Gastrocnemius medialis (tissue), 4 donors: ENCODE data around the gene CASZ1. TPM values are rescaled to one million over a fixed set of nuclear protein-coding genes. Genes with fewer than 3 reads are reported as not detected.

Source experiments
- ATAC-seq, 2 donors: fragments of 150-250 bp; one replicate each; pipeline ENCODE4 v1.9.1; 2016
- DNase-seq, 2 donors: peaks; one replicate each; pipeline ENCODE4 v3.0.0-alpha.2; 2019
- H3K27ac ChIP-seq, 4 donors: fragments of 200-600 bp; sonication (generic); 1 replicate in 1 of 4; 2 replicates in 3 of 4; pipeline ENCODE4 v1.5.1; 2016 to 2018; ENCODE audit warnings: mild to moderate bottlenecking in 2 of 4, moderate library complexity in 1 of 4
- H3K27me3 ChIP-seq, 3 donors: fragments of 200-600 bp; sonication (generic) in 2 of 3; 1 replicate in 1 of 3; 2 replicates in 2 of 3; pipeline versions ENCODE4 v1.5.1 to v1.6.0; 2016 to 2019; ENCODE audit warnings: mild to moderate bottlenecking in 1 of 3, moderate library complexity in 1 of 3
- H3K36me3 ChIP-seq, 2 donors: fragments of 200-600 bp; sonication (generic) in 1 of 2; one replicate each; pipeline ENCODE4 v1.5.1; 2017 to 2018
- H3K4me1 ChIP-seq, 2 donors: fragments of 200-600 bp; sonication (generic) in 1 of 2; one replicate each; pipeline ENCODE4 v1.5.1; 2016 to 2017; ENCODE audit warnings: mild to moderate bottlenecking in 2 of 2
- H3K4me3 ChIP-seq, 4 donors: fragments of 200-600 bp; sonication (generic) in 3 of 4; 1 replicate in 1 of 4; 2 replicates in 3 of 4; pipeline ENCODE4 v1.5.1; 2016 to 2019; ENCODE audit warnings: mild to moderate bottlenecking in 2 of 4
- H3K9me3 ChIP-seq, 3 donors: fragments of 200-600 bp; sonication (generic) in 2 of 3; 1 replicate in 1 of 3; 2 replicates in 2 of 3; pipeline ENCODE4 v1.5.1; 2016 to 2019
- CTCF ChIP-seq, 5 experiments: fragments of 450-650 bp in 3 of 5; fragments of 200-600 bp in 2 of 5; sonication (generic) in 2 of 5; IDR thresholded peaks in 4 of 5; conservative IDR thresholded peaks in 1 of 5; 1 replicate in 4 of 5; 2 replicates in 1 of 5; pipeline ENCODE4 v1.5.1; 2016 to 2019; ENCODE audit warnings: antibody characterized with exemption in 5 of 5, mild to moderate bottlenecking in 3 of 5, moderate library complexity in 3 of 5
- POLR2A ChIP-seq, 2 donors: fragments of 450-650 bp; IDR thresholded peaks; one replicate each; pipeline ENCODE4 v1.6.1; 2017; ENCODE audit warnings: antibody characterized with exemption in 2 of 2, mild to moderate bottlenecking in 2 of 2, moderate library complexity in 2 of 2
- in situ Hi-C, 4 donors: fragments of 200-750 bp; cut with MboI; loops; one replicate each; pipeline versions ENCODE4 v1.15.0 to v1.8.0; 2017; ENCODE audit warnings: low sequenced_read_pairs in 4 of 4
- intact Hi-C: fragments of 100-400 bp; cut with DNase I; formaldehyde crosslinking; loops from one replicate; pipeline ENCODE4 v1.15.1; 2023; ENCODE audit warnings: low total_unique reads
- total RNA-seq, 4 donors: library from RNA; depleted of rRNA; stranded (reverse); fragments of >200 nt; gene quantifications; one replicate each; pipeline versions ENCODE4 v1.1.0 to v1.2.3, GENCODE V29; 2016

Gene CASZ1
- total RNA-seq, 4 donors from 2014 or later, result 19.1 to 121 (median 80.6) TPM

GRCh38 chr1:10744654-10745238 is 51.7 kb downstream of the CASZ1 start:
- ATAC-seq, result peak; percentile 20 to 28
- in situ Hi-C loops (no loop called here), intact Hi-C loops (no loop called here)
- Histone ChIP-seq H3K4me1 (peaks cover 45 to 49% of the 10 kb centered on the region in 2 donors), H3K27ac (peak overlapping the region; percentile 95 to 97 (median 96)), H3K9me3 (no peaks in the 10 kb centered on the region), H3K27me3 (no peaks in the 10 kb centered on the region), H3K4me3 (no peak overlapping the region), H3K36me3 (no peaks in the 10 kb centered on the region)
- TF ChIP-seq POLR2A (IDR thresholded peaks at IDR 0.05) (peak in 1 of 2 donors; percentile 15), CTCF (IDR thresholded peaks at IDR 0.05 in 4 of 5, conservative IDR thresholded peaks at IDR 0.05 in 1 of 5) (no peak)
- peak in 1 of 2 donors; percentile 58 for DNase-seq

GRCh38 chr1:10744029-10744428 is 52.4 kb downstream of the CASZ1 start:
- Histone ChIP-seq H3K27ac (peak overlapping the region; percentile 53 to 97 (median 68)), H3K4me3 (no peak overlapping the region), H3K36me3 (no peaks in the 10 kb centered on the region), H3K9me3 (no peaks in the 10 kb centered on the region), H3K4me1 (peaks cover 51 to 55% of the 10 kb centered on the region in 2 donors), H3K27me3 (no peaks in the 10 kb centered on the region)
- no peak for ATAC-seq
- in situ Hi-C loops, result no loop called here
- TF ChIP-seq CTCF (IDR thresholded peaks at IDR 0.05 in 4 of 5, conservative IDR thresholded peaks at IDR 0.05 in 1 of 5) (no peak), POLR2A (IDR thresholded peaks at IDR 0.05) (no peak)
- intact Hi-C loops, result no loop called here
- DNase-seq, result no peak

- TF ChIP-seq POLR2A (IDR thresholded peaks at IDR 0.05), result no peak
- TF ChIP-seq CTCF (IDR thresholded peaks at IDR 0.05 in 4 of 5, conservative IDR thresholded peaks at IDR 0.05 in 1 of 5), result no peak
- Histone ChIP-seq H3K4me1 (peaks cover 66 to 68% of the 10 kb centered on the region in 2 donors), H3K4me3 (no peak overlapping the region), H3K27ac (peak overlapping the region in 3 of 4 donors; percentile 57 to 74 (median 63)), H3K9me3 (no peaks in the 10 kb centered on the region), H3K36me3 (no peaks in the 10 kb centered on the region), H3K27me3 (no peaks in the 10 kb centered on the region)
- in situ Hi-C loops, result no loop called here
- ATAC-seq, result no peak
- intact Hi-C loops, result no loop called here
- DNase-seq, result no peak
Measured at GRCh38 chr1:10741696-10742095, 54.8 kb downstream of the CASZ1 start.

- no peak for DNase-seq
- H3K36me3 ChIP-seq, result no peaks in the 10 kb centered on the region
- in situ Hi-C loops, result no loop called here
- H3K27me3 ChIP-seq, result no peaks in the 10 kb centered on the region
- peaks cover 65 to 70% of the 10 kb centered on the region in 2 donors for H3K4me1 ChIP-seq
- no peaks in the 10 kb centered on the region for H3K9me3 ChIP-seq
- ATAC-seq, result no peak
- no peak for TF ChIP-seq POLR2A (IDR thresholded peaks at IDR 0.05)
- no peak for TF ChIP-seq CTCF (IDR thresholded peaks at IDR 0.05 in 4 of 5, conservative IDR thresholded peaks at IDR 0.05 in 1 of 5)
- H3K4me3 ChIP-seq, result no peak overlapping the region
- intact Hi-C loops, result no loop called here
- peak overlapping the region; percentile 42 to 86 (median 82) for H3K27ac ChIP-seq
Measured at GRCh38 chr1:10740123-10740522, 56.3 kb downstream of the CASZ1 start.

GRCh38 chr1:10739589-10739988 is 56.9 kb downstream of the CASZ1 start:
- ATAC-seq (no peak), DNase-seq (no peak)
- Histone ChIP-seq H3K36me3 (no peaks in the 10 kb centered on the region), H3K4me3 (no peak overlapping the region), H3K27me3 (no peaks in the 10 kb centered on the region), H3K4me1 (peaks cover 63 to 70% of the 10 kb centered on the region in 2 donors), H3K9me3 (no peaks in the 10 kb centered on the region), H3K27ac (peak overlapping the region; percentile 42 to 86 (median 82))
- in situ Hi-C loops (no loop called here), intact Hi-C loops (no loop called here)
- TF ChIP-seq CTCF (IDR thresholded peaks at IDR 0.05 in 4 of 5, conservative IDR thresholded peaks at IDR 0.05 in 1 of 5), result no peak
- no peak for TF ChIP-seq POLR2A (IDR thresholded peaks at IDR 0.05)
